ENCODE results near the gene EFCAB14.
"Not testable (repeated sequence)": the region's sequence is repeated elsewhere in the genome, so short reads cannot be mapped to it uniquely, and the experiment has no call there.

The EFCAB14 gene

DNA sequence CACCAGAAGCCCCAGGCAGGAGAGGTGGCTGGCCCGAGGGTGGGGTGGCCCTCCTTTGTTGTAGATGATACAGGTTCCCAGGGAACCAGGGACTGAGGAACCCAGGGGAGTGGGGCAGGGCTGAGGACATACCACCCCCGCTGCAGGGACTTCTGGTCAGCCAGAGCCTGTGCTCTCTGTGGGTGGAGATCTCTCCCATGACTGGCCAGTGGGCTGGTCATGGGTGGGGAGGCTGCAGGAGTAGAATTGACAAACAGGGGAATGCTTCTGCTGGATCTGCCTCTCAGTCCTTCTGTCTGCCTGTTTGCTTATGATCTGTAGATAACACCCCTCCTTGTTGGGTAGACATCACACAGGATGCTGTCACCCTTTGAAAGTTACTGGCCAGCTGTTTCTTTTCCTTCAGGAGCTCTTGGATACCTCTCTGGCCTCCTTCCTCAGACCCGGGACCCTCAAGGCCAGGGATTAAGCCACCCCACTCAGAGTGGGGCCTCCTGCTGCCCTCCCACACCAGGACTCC lies 2.8 kb upstream of the EFCAB14 start:
- no peak for DNase-seq

DNA sequence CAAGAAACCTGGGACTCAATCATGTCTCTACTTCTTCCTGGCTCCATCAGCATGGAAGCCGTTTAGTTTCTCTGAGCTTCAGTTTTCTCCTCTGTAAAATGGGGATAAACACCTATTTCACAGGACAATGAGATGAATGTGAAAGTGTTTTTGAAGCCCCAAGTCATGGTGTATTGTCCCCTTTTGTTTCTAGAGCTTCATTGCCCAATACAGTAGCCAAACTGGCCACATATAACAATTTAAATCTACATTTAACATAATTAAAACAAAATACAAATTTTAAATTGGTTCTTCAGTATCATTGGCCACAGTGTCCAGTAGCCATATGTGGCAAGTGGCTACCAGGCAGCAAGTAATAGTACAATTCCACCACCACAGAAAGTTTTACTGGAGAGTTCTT lies 2.3 kb upstream of the EFCAB14 start:
- DNase-seq, result no peak

DNA sequence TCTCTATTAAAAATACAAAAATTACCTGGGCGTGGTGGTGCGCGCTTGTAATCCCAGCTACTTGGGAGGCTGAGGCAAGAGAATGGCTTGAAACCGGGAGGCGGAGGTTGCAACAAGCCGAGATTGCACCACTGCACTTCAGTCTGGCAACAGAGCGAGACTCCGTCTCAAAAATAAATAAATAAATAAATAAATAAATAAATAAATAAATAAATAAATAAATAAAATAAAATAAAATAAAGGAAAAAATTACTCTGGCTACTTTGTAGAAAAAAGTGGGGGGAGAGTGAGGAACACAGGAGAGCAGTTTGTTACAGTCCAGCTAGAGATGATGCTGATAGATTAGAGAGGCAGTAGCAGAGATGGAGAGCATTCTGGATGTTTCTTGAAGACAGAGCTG lies 1.4 kb upstream of the EFCAB14 start:
- DNase-seq, result not testable (repeated sequence)

DNA sequence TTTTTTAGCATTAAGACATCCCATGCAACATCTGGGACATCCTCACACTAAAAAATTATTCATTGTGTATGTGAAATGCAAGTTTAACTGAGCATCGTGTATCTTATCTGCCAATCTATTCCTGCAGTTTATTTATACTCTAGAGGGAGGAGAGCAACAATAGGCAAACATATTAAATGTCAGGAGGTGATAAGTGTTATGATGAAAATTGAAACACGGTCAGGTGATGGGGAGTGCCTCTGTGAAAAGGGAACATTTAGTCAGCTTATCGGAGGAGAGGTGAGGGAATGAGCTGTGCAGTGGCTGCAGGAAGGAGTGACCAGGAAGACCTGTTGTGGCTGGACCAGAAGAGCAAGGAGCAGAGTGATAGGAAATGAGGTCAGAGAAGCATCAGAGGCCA lies 775 bp upstream of the EFCAB14 start:
- peak; percentile 55 for DNase-seq

DNA sequence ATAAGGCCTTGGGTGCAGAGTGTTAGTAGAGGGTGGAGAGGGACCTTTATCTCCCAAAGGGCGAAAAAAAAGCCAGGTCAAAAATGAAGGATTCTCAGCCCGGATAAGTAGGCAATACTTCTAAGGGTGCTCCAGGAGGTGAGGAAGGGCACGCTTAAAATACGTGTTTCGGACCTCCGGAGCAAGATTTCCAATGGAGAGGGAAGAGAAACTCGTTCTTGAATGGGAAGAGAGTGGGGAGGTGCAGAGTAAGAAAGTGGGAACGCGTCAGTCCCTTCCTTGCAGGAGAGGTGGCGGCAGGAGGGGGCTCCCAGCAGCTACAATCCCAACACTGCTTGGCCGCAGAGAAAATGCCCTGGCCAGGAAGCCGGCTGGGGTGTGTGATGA lies 581 bp downstream of the EFCAB14 start:
- DNase-seq, result no peak

DNA sequence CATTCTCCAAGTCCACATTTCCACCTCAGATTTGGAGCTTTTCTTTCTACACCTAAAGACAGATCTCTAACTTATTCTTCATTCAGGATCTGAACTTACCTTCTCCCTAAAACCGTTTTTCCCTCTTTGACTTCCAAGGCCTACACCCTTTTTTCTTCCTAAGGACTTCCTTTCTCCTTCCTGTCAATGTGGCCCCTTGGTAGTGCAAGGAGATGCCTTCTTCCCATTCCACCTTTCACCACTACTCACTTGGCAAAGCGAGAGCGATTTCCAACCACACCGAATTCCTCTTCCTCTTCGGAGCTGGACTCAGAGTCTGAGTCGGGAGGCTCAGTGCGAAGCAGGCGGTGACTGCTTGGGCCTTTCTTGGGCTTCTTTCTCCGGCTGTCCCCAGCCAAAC lies 1.3 kb downstream of the EFCAB14 start:
- DNase-seq, result no peak

DNA sequence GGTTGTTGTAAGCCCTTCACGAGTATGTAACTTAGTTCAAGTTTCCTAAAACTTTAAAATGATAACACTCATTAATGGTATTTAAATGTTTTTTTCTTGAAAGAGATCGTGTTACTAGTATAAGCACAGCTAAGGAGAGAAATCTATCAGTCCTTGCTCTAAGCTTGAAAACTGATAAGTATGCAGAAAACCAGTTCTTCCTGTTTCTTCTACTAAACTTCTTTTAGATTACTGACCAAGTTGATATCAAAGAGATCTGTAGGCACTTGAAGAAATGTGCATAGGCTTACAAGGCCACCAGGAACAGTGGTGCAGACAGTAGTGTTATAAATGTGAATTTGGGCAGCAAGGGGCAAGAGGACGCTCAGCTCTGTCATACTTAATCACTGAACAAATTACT lies 3.9 kb downstream of the EFCAB14 start:
- no peak for DNase-seq

DNA sequence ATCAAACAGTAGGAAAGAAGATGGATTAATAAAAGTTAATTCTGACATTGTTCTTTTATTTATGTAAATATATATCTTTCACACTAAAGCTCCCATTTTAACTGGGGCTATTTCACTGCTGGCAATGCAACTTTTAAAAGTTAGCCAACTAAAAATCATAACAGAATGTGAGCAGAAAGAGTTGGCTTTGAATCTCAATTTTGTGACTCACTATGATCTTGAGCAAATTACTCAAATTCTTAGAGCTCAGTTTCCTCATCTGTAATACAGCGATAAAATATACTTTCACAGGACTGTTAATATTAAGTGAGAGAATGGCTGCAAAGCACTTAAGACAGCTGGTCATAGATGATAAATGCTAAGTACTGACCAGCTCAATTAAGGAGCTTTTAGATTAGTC lies 10.8 kb downstream of the EFCAB14 start:
- DNase-seq, result no peak

DNA sequence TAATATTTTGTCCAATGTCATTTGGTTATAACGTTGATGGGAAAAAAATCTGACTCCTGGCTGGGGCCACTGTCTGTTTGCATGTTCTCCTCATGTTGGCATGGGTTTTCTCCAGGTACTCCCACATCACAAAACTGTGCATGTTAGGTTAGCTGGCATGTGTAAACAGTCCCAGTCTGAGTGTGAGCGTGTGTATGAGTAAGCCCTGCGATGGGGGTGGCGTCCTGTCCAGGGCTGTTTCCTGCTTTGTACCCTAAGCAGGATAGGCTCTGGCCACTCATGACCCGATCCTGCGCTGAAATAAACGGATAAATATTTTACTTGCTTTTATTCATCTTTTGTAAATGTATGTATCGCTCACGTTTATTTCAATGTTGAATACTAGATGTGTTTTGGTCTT lies 13.5 kb downstream of the EFCAB14 start:
- no peak for DNase-seq

DNA sequence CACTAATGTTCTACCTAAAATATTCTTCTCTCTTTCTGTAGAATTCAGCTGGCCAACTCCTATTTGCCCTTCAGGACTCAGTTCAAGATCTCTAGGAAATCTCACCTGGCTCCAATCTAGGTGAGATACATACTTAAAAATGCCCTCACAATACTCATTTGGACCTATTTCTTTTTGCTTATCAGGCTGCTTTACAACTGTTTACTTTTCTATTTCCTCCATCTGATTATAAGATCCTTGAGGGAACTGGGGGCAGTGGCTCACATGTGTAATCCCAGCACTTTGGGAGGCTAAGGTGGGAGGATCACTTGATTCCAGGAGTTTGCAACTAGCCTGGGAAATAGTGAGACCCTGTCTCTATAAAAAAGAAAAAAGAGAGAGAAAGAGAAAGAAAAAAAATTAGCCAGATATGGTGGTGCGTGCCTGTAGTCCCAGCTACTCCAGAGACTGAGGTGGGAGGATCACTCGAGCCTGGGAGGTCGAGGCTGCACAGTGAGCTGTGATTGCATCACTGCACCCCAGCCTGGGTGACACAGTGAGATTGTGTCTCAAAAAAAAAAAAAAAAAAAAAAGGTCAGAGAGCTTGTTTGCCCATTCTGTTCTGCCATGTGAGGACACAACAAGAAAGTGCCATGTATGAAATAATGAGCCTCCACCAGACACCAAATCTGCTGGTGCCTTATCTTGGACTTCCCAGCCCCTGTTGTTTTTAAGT lies 14.8 kb downstream of the EFCAB14 start:
- DNase-seq, result no peak

DNA sequence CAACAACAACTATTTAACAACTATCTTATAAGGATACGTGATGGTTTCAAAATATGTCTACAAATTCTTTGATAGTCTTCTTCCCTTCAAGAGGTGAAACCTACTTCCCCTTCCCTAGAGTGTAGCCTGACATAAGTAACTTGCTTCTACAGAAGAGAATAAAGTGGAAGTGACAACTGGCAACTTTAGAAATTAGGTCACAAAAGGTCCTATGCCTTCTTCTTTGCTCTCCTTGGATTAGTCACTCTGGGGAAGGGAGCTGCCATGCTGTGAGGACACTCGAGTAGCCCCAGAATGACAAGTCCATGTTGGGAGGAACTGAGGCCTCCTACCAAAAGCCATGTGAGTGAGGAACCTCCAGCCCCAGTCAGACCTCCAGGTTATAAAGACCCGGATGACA lies 19.2 kb downstream of the EFCAB14 start:
- no peak for DNase-seq

DNA sequence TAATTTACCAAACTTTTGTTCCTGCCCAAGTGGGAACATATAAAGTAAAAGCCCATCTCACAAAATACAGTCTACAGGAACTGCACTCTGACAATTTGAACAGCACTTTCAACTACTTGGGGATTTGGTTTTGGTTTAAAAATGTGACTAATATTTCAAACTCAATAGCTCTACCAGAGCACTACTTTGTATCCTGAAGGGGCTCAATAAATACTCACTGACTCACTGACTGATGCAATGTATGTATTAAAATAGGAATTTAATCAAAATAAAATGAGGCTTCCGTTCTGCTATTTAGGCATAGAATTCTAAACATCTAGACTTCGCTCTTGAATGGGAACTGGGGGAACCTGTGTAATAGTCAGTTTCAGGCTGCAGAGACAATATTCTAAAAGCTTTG lies 21.9 kb downstream of the EFCAB14 start:
- no peak for DNase-seq

DNA sequence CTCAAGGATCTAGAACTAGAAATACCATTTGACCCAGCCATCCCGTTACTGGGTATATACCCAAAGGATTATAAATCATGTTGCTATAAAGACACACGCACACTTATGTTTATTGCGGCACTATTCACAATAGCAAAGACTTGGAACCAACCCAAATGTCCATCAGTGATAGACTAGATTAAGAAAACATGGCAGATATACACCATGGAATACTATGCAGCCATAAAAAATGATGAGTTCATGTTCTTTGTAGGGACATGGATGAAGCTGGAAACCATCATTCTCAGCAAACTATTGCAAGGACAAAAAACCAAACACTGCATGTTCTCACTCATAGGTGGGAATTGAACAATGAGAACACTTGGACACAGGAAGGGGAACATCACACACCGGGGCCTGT lies 24.2 kb downstream of the EFCAB14 start:
- not testable (repeated sequence) for DNase-seq

DNA sequence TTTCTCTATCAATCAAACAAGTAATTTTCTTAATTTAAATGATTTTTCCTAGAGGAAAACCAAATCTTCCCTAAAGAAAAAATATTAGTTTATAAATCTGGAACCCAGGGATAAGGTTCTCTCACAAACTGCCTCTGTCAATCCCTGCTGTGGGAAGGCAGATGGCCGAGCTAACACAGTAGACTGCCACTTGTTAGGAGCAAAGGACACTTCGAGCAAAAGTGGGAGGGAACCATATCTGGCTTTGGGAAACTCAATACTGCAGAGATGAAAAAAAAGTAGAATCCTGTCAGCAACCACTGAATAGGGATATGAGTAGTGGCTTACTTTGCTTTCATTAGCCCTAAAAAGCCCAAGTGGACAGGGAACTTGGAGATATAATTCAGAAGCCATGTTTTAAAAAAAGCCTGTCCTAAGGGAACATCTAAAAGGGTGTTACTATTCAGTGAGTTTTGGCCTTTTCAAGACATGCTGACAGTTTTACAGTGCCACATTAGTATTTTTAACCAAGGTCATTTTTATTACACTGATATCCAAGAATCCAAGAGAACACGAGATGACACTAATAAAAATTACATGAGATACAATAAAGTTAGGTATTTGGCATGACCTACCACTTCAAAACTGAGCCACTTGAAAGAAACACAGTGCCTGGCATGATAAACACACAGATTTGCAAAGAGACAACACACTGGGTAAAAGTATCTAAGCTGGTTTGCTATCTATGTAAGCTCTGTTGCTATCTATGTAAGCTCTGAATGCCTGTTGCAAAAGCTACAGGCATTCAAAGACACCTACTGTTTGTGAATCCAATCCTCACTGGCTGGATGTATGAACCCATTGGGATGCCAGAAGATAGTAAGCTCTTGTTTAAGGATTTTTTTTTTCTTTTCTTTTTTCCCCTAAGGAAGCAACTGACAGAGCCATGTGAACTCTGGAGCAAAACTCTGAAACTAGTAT lies 25.8 kb downstream of the EFCAB14 start:
- DNase-seq, result no peak

DNA sequence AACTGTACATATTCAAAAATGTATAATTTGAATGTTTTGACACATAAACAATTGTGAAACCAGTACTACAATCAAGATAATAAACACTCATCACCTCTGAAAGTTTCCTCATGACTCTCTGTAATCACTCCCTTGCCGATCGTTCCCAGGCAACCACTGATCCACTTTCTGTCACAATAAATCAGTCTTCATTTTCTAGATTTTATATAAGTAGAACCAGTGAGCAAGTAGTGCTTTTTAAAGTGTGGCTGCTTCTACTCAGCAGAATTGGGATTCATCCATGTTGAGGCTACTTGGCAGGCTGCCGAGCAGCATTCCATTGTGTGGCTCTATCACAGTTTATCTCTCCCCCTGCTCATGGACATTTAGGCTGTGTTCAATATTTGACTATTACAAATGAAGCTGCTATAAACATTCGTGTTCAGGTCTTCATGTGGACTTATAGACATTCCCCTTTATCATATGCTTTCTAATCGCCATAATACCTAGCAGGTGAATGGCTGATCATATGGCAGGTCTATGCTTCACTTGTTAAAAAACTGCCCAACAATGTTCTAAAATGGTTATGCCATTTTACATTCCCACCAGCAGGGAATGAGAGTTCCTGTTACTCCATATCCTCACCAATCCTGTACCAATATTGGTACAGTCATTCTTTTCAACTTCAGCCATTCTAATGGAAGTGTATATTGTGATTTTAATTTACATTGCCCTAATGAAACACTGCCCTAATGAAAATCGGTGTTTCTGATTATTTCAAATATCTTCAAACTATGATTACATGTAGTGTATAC lies 26.7 kb downstream of the EFCAB14 start:
- DNase-seq, result no peak

DNA sequence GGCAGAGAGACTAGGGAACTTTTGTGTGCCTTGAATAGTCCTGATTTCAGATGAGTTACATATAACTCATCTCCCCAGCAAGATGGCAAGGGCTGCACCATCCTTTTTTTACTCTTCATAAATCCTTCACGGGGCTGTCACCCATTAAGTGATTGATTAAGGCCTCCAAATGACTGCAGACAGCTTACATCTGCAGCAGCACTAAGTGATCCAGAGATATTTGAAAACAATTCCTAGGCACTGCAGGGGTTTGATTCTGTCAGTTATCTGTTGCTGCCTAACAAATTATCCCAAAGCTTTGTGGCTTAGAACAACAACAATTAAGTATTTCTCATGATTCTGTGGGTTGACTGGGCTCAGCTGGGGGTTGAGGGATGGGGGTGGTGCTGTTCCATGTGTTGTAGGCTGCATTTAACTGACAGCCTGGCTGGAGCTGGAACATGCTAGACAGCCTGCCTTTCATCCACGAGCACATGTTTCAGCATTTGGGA lies 27.9 kb downstream of the EFCAB14 start:
- no peak for DNase-seq

DNA sequence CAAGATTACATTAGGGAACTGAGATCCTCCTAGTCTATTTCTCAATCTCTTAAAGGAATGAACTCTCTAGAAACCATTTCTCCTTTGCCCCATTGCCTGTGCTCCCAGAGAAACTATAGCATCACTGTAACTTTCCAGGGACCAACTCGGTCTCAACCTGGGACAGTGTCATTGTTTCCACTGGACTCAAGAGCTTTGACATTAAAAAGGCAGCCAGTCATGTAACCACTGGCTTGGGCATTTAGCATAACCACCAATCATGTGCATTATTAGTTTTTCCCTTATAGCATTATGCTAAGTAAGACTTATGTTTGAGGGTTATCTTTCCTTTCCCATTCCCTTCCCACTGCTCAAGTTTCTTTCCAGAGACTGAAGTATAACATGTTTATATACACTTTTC lies 29.0 kb downstream of the EFCAB14 start:
- DNase-seq, result no peak

DNA sequence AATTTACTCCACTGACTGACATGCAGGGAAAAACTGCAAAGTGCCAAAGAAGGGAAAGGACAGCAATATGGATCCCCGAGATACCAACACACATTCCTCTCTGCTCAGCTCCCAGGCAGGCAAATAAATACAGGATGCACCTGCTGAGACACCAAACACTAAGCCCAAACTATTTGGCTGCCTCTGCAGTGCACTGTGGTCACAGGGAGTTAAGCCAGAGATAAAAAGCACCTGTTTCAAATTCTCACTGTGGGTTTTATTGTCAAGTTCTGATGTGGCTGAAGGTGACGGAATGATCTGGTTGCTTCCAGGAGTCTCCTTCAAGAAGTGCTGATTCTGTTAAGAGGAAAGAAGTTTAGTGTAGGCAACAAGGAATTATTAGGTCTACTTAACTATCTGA lies 29.6 kb downstream of the EFCAB14 start:
- DNase-seq, result no peak

DNA sequence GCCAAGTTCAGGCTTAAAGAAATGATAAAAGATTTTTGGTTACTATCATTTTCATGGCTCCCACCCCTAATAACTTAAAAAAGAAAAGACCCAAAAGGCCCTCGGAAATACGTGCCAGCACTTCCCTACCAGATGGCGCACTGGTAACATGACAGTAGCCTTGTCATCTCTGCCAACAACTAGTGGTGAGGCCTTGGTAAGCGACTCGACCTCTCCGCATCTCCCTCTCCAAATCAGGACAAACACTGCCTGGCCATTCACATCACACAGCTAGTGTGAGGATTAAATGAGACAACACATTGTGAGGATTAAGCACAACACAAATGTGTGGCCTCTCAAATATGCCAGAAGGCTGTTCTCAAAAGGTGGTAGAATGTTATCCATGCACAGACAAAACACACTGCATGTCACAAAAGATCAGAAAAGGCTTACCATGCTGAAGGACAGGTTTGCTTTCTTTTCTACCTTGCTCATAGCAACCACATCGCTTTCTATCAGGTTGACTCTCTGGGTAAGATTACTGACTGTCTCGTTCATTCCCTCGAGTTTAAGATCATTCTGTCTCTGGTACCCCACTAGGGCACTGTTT lies 30.9 kb downstream of the EFCAB14 start:
- DNase-seq, result no peak

DNA sequence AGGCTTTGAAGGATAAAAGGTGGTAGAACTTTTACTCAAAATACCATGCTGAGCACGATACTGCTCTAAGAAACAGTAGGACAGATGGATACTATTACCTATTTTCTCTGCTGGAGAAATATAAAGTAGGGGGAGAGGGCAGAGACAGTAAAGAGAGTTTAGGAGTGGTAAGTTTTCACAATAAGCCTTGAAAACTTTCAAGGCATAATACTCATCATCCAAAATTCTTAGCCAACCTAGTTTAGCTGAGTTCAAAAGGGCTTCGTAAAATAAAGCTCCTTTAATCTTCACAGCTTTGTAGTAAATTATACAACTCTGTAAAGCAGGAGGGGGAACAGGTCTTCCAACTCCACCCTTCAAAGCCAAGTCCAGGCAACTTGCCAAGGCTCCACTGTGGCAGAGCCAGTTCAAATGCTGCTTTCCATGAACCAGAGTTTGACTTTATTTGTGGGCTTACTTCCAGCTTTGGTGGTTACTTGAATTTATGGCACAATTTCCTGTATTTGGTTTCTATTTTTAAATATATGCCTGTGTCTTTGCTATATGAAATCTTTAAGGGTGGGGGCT lies 31.7 kb downstream of the EFCAB14 start:
- peak; percentile 63 for DNase-seq

DNA sequence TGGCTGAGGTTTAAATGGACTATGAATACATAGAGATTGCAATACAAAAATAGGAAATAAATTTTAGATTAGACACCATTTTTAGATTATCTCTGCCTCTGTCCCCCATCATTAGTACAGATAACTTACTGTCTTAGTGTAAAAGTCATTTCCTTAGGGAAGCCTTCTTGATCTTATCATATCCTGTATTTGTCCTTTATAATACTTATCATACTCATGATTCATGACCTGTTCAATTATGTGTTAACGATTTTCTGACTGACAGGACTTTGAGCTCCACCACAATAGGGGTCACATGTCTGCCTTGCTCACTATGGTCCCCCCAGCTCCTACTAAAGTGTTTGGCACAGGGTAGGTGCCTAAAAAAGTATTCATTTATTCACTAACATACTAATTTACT lies 32.7 kb downstream of the EFCAB14 start:
- no peak for DNase-seq

DNA sequence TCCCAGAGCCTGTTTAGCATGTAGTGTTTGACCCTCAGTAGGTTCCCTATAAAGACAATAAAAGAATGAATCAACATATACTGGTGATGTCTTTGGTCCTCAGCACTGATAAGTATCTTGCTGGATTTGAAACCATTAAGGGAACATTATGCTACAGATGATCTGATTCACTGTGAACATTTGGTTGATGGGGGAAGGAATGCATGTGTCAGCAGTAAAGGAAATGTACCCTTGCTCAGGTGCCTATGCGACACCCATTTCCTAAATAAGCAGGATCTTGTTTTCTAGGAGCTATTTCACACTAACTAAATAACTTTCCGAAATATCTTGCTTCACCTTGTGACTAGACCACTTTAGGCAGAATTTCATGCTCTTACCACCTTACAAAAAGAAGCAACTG lies 34.2 kb downstream of the EFCAB14 start:
- no peak for DNase-seq

Data from DMS79 treated with DMSO at 0.1 percent for 48 hours (cell line).